Activated CD4-positive, CD25-positive, alpha-beta regulatory T cell (primary cell): ENCODE data around the gene KLF11.

Experiments used
- DNase-seq, 4 experiments: peaks; one replicate each; lab custom pipeline; 2025; lab: John Stamatoyannopoulos, UW

The KLF11 gene

GRCh38 chr2:10043256-10043905 is at the start of gene KLF11:
Gene KLF11, plus strand, starts transcription at chr2:10043550. Its CDS starts 167 bp downstream, at chr2:10043717.
- peak; percentile 68 to 88 (median 80) for DNase-seq

GRCh38 chr2:9994462-9994861 is 48.9 kb upstream of the KLF11 start:
- DNase-seq: no peak

- DNase-seq: no peak
Measured at GRCh38 chr2:9995059-9995458, 48.3 kb upstream of the KLF11 start.

GRCh38 chr2:9996321-9996720 is 47.0 kb upstream of the KLF11 start:
- no peak for DNase-seq

GRCh38 chr2:9997936-9998335 is 45.4 kb upstream of the KLF11 start:
- DNase-seq: no peak

GRCh38 chr2:9998916-9999654 is 44.3 kb upstream of the KLF11 start:
- DNase-seq: no peak

GRCh38 chr2:9999693-10000092 is 43.7 kb upstream of the KLF11 start:
- DNase-seq: no peak

- no peak for DNase-seq
Measured at GRCh38 chr2:10000541-10000940, 42.8 kb upstream of the KLF11 start.

- no peak for DNase-seq
Measured at GRCh38 chr2:10001586-10001985, 41.8 kb upstream of the KLF11 start.

GRCh38 chr2:10002109-10002508 is 41.2 kb upstream of the KLF11 start:
- DNase-seq: no peak

- DNase-seq: no peak
Measured at GRCh38 chr2:10002681-10003080, 40.7 kb upstream of the KLF11 start.

GRCh38 chr2:10003206-10004125 is 39.9 kb upstream of the KLF11 start:
- no peak for DNase-seq

- no peak for DNase-seq
Measured at GRCh38 chr2:10004401-10004800, 38.9 kb upstream of the KLF11 start.

GRCh38 chr2:10004836-10005235 is 38.5 kb upstream of the KLF11 start:
- DNase-seq: no peak

GRCh38 chr2:10005461-10006235 is 37.7 kb upstream of the KLF11 start:
- DNase-seq: no peak

- no peak for DNase-seq
Measured at GRCh38 chr2:10006236-10007161, 36.9 kb upstream of the KLF11 start.

- no peak for DNase-seq
Measured at GRCh38 chr2:10007435-10007834, 35.9 kb upstream of the KLF11 start.

GRCh38 chr2:10007921-10008808 is 35.2 kb upstream of the KLF11 start:
- no peak for DNase-seq

- no peak for DNase-seq
Measured at GRCh38 chr2:10008809-10009176, 34.6 kb upstream of the KLF11 start.
